IPS DF 4.7 (cell line): ENCODE results near the gene KSR2.
A peak's percentile ranks its signal among the peaks of the same experiment; 100 is the strongest.
"Not testable (repeated sequence)": the region's sequence is repeated elsewhere in the genome, so short reads cannot be mapped to it uniquely, and the experiment has no call there.

Experiments
- DNase-seq: peaks from one replicate; pipeline ENCODE4 v3.0.0-alpha.2; 2013; ENCODE audit warnings: low spot score; ENCODE audit errors: extremely low read depth

KSR2 gene

DNA sequence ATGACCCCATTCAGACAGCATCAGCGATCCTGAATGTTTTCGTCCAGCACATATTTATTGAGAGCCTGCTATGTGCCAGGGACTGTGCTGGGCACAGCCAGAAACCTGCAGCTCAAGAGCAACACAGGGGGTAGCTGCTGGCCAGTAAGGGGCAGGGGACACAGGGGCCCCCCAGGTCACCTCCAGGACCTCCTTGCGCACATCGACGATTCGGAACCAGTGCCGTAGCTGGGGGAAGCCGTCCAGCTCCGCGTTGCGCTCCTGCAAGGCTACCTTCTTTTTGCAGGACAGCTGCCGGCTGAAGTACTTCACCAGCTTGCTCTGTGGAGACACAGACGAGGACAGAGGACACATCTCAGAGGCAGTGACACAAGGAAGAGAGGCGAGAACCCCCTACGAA lies 108.7 kb downstream of the KSR2 start:
- no peak for DNase-seq

DNA sequence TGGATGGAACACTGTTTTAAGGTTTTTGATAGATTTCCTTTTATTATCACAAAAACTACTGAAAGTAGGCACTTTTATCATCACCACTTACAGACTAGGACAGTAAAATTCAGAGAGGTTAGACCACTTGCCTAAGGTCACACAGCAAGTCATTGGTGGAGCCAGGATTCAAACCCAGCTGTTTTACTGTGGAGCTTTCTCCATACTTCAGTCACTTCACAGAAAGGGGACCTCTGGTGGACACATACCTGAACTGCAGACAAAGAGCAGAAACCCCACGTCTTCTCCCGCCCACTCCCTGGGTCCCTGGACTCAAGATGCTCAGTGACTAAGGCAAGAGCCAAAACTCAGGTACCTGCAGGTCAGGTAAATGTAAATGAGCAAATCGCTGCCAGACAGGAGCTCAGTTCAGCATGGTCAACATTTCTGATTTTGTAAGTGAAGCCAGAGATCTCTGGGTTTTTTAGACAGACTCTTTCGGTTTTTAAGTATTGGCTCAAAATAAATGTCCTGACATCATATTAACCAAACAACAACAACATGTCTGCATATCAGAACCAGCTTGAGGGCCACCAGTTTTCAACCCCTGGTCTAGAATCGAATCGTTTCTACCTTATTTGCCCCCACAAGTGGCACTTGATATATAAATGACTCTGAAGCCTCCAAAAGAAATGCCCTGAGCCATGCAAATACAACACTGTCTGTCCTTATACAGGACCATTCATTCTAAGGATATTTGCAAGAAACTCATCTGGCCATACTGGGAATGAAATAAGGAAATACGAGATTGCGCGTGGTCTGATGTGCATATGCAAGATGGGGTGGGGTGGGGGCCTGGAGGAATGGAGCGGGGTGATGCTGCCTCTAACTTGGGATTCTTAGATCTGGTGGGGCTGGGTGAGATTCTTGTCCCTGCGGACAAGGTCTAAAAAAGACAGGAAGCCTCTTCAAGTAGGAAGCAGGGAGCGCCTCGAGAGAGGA lies 110.9 kb downstream of the KSR2 start:
- no peak for DNase-seq

DNA sequence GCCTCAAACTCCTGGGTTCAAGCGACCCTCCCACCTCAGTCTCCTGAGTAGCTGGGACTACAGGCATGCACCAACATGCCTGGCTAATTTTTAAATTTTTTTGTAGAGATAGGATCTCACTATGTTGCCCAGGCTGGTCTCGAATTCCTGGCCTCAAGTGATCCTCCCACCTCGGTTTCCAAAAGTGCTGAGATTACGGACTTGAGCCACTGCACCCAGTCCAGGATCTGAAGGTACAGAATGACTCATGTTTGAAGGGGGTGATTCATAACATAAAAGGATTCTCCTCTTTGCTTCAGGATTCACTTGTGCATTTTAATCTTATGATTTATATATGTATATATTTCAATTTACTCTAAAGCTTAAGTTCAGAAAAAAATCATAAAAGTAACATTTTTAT lies 111.7 kb downstream of the KSR2 start:
- not testable (repeated sequence) for DNase-seq

DNA sequence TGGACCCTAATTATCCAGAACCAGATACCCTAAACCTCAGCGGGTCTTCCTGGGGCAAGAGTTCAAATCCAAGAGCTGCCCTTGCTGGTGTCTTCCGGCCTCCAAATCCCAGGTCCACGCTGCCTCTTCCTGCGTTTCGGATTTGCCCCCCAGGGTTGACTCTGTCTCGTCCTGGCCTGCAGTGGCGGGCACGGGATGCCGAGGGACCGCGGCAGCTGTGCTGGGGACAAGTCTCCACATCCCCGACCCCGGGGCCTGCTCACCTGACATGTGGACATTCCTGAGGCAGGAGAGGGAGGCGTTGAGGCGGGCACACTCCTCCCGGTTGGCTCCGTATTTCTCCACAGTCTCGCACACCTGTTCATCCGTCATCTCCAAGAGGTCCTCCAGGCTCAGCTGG lies 113.6 kb downstream of the KSR2 start:
- DNase-seq: no peak

DNA sequence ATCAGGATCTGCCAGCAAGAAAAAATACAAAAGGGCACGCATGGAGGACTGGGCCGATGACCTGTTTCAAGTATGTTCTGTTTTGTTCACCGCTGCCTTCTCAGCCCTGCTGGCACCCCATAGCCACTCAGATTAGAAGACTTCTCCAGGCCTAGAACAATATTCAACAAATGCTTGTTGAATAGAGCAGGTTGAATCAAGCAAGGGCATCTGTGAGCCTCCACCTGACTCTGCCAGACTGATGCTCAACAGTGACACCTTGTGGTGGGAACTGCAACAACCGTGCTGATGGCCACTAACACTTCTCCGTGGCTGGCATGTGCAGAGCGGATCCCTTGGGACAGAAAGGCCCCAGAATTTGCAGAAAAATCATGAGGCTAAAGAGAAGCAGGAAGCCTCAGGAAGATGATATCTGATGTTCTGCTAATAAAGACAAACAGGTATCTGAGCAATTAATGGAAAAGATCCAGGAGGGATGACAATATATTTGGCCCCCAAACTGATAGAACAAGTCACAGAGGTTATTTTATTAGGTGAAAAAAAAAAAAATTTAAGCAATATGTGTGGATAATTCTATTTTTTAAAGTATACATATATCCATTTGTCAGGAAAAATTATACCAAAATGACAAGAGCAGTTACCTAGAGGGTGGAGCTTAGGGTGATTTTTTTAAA lies 114.3 kb downstream of the KSR2 start:
- no peak for DNase-seq

DNA sequence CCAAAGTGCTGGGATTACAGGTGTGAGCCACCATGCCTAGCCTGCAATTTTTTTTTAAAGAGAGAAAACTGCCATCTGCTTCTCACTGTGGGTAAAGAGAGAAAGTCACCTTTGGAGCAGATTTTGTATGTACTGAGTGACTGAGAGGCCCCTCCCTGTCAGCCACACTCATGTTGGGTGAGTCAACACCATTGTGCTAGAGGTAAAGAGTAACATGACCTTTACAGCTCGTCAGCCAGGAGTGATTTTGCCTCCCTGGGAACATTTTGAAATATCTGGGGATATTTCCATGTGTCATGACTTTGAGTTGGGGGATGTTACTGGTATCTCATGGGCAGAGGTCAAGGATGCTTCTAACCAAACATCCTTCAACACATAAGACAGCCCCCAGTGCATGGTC lies 115.2 kb downstream of the KSR2 start:
- DNase-seq: no peak

DNA sequence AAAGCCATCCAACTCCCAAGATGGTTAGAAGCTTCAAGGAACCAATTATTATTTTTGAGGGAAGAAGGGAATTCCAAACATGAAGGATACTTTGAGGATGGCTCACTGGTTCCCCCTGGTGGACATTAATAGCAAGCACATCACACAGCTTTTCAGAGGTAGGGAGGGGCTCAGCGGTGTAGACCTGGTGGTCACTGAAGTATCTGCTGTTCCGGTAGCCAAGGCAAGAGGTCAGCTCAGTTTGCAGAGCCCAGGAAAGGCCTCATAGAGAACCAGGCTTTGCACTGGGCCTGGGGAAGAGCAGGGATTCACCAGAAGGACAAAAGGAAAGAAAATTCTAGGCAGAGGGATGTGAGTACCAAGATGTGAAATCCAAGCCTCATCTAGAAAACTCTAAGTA lies 118.7 kb downstream of the KSR2 start:
- DNase-seq: peak; percentile 78

DNA sequence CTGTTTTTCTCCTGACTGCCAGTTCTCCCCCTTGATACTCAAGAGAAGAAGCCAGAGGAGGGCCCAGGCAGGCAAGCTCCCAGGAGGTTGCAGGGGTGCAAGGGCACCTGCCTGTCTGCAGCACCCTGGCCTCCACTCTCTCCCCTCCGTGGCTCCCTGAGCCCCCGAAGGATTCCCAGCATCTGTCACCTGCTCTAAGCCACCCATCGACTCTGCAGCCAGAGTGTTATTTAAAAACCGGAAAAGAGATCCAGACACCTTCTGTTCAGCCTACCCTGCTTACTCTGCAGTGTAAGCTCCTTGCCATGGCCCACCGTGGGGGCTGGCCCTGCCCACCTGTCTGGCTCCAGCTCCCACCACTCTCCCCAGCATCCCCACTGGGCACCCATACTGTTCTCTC lies 121.4 kb downstream of the KSR2 start:
- no peak for DNase-seq

DNA sequence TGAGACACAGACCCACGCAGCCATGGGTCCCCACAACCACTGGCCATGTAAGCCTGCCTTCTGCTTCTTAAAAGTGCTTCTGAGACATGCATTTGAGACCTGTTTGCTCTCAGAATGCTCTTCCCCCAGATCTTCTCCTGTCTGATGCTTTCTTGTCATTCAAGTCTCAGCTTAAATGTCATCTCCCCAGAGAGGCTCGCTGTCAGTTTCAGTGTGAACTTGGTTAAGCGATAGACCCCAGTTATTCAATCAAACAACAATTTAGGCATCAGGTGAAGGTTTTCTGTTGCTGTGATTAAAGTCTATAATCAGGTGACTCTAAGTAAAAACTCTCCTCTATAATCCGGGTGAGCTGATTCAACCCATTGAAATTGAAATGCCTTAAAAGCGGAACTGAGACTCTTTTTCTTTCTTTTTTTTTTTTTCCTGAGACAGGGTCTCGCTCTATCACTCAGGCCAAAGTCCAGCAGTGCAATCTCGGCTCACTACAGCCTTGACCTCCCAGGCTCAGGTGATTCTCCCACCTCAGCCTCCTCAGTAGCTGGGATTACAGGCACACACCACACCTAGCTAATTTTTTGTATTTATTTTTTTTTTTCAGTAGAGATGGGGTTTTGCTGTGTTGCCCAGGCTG lies 123.4 kb downstream of the KSR2 start:
- DNase-seq: no peak

DNA sequence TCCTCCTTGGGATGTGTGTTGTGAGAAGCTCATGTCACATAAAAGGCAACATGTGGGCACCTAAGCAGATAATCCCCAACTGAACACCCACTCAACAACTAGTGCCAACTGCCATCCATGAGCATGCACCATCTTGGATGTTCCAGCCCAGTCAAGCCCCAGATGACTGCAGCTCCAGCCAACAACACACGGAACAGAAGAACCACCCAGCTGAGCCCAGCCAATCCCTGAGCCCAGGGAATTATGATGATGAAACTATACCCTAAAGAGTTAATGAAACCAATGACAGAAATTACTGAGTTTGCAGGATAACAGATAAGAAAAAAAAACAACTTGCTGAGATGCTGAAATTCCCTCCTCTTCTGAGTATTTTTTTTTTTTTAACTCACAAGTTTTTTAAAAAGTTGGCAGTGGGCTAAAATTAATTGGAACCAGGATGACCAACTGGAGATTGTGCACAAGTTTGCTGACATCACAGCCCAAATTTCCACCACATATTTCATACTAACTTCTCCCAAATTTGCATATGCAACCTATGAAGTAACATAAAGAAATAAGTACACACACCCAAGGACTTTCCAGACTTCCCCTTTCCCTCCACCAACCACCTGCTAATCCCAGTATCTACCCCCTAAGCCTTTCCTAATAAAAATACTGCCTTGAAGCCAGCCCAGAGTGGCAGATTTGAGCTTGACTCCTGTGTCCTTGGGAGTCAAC lies 124.5 kb downstream of the KSR2 start:
- no peak for DNase-seq

DNA sequence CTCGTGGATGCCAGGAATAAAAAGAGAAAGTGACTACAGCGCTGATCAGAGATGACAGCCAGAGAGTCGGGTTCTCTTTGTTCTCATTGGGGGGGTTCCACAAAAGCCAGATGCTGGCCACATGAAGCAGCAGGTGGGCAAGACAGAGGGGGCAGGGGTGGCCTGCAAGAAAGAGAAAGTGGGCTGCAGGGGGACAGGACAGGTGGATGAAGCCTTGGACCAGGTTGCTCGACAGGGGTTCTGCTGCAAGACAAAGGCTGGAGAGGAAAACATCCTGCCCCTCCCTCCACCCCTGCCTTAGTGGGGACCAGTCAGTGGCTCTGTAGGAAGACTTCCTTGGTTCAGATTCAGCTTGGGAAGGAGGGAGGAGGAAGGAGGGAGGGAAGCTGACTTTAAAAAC lies 126.2 kb downstream of the KSR2 start:
- DNase-seq: no peak

DNA sequence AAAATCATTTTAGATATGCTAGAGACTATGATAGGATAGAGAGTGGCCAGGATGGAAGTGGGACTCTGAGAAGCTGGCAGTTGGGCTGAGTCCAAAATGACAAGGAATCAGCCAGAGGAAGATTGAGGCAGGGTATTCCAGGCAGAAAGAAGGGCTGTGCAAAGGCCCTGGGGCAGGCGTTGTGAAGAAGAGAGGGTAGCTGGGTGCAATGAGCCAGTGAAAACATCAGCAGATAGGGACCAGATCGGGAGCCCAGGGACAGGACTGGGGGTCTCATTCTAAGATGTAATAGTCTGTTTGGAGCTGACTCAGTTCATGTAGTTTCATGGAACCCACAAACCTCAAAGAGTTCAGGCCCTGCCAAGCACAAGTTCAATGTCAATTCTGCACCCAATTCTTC lies 126.6 kb downstream of the KSR2 start:
- no peak for DNase-seq

DNA sequence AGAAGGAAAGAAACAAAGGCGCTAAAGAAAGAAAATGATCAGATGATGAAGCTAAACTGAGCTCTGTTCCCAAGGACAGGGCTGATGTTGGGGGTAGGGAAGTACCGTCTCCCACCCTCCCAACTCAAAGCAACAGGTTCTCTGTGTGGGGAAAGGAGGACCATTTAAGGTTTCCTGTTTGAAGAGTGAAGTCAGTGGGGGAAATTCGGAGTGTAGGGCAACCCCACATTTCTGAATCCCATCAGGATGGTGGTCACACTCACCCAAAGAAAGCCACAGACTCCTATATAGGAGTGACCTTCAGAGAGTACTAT lies 131.1 kb downstream of the KSR2 start:
- no peak for DNase-seq

DNA sequence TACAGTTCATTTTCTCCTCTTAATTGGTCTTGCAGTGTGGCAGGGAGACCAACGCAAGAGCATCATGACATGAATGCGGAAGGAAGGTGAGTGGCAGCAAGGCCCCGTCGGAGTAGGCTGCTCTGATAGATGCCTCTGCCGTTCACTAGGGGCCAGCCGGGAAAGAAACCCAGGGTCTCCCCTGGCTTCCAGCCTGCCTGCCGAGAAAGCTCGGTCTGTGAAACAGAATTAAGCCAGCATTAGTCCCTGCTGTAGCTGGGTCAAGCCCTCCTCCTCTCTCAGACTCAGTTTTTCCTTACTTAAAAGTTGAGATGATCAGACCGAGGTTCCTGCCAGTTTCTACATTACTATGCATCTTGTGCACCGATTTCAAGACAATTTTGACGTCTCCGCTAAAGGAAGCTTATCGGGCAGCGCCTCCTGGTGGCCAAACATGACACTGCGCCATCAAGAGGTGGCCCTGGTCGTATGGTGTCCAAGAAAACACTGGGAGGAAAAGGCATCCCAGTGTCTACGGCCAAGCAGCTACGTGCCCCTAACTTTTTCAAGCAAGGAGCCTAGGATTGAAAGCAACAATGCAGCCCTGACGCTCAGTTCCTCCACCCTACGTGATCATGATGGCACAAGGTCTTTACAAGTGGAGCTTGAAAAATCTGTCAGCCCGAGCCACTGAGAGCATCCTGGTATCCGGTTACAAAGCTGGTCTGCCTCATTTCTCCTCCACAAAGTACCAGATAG lies 131.6 kb downstream of the KSR2 start:
- DNase-seq: no peak

DNA sequence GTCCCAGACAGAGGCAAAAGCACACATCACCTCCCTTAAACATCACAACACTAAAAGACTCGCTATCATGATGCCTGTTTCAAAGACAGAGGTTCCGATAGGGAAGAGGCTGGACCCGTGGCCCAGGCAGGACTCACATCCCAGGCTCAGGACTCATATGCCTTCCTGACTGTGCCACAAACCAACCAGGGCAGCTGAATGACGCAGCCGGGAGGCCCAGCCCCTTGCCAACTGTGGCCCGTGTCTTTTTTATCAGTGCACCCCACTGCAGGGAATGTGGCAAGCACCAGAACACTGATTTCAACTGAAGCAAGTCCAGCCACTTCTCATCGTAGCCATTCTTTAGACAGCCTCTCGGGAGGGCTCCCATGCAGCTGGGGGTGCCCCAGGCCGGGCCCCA lies 132.3 kb downstream of the KSR2 start:
- DNase-seq: no peak

DNA sequence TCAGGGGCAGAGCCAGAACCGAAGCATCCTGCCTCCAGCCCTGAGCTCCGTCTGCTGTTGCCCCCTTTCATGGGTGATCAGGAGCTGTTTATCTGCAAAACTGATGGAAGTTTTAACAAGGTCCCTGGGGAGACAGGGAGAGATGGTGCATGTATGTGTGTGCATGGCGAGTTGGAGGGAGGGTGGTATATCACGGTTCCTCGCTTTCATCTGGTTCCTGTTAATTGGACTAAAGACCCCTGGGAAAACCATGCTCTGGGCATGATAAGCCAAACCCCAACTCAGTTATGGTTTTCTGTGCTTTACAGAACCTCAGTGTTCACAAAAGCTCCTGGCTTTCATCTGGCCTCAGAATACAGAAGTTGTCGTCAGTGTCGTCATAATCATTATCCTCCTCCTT lies 133.6 kb downstream of the KSR2 start:
- DNase-seq: no peak

DNA sequence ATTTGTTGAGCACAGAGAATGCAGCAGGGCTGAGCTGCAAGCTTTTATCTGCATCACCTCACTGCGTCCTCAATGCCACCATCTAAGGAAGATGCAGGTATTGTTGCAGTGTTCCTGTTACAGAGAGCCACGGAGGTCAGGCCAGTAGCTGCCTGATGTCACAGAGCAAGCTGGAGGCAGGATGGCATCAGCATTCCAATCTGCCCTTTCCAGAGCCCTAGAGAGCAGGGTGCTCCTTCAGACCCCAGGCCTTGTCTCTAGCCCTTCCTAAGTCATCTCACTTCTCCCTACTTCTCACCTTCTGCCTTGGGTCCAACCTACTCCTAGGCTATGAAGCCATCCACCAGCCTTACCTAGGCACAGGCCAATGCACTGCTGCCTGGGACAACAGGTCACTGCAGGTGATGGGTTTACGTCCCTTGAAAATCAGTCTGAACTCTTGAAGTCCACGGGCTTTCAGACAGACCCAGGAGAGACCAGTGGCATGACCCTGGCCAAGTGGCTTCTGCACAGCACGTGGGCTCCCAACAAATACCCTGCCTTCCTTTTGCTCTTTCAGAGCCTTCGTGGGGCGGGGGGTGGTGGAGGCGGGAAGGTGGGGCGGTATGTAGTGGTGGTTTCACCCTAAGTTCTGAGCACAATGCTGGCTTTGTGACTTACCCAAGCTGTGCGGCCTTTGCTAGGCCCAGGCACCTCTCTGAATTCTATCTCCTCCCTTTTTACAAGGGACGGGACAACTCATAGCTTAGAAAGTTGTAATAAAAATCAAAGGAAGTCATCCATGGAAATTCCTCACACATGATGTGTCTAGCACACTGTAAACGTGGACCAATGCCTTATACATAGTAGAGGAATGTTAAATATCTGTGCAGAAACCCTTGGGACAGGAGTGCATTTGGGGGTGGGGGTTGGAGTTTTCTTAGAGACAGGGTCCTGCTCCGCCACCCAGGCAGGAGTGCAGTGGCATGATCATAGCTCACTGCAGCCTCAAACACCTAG lies 136.0 kb downstream of the KSR2 start:
- no peak for DNase-seq

DNA sequence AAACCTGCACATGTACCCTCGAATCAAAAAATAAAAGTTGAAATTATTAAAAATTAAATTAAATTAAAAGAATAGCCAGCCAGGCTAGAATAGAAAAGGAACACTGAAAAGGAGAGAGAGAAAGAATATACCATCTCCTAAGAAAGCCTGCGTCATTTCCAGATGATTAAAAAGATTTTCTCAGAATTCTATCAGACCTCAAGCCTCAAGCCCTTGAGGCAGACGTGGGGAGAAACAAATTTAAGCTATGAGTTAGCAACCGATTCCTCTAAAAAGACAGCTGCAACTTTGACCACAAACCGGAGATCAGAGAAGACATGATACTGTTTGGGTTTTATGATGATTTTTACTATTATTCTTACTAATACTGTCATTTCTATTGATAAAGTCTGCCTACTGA lies 138.3 kb downstream of the KSR2 start:
- DNase-seq: no peak

DNA sequence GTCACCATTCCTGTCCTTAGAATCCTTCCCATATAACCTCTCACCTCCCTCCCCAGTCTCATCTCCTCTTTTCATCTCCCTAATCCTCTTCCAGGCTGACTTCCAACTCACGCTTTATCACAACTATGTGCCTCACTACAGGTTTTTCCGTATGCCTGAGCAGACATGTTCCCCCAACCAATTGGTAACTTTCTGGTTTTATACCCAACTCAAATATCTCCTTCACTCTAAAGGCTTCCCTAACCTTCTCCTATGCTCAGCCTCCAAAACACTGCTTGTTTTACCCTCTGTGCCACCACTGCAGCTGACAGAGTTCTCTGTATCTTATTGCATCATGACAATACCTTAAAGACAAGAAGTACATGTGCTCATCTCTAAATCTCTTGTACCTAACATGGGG lies 139.7 kb downstream of the KSR2 start:
- DNase-seq: no peak

DNA sequence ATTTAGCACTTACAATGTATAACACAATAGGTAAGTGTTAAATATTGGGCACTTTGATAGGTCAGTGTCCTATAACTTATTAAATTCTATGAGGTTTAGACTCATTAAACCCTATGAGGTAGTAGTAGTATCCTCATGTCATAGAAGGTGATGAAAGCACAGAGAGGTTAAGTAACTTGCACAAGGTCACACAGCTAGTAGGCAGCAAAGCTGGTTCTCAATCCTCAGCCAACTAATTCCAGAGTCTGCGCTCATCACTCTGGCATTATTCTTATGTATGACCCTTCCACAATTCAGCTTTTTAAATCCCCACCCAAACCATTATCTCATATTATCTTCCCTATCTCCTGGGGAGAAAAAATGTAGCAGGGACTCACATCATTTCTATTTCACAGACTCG lies 141.1 kb downstream of the KSR2 start:
- no peak for DNase-seq
